Trophoblast cell (in vitro differentiated cells and primary cell): ENCODE results near the gene WIZ.

ENCODE experiments used
- DNase-seq, 2 donors: peaks; one replicate each; pipeline ENCODE4 v3.0.0-alpha.2; 2016
- H2AFZ ChIP-seq: 2 replicates; pipeline ENCODE4 v1.6.1; 2013; ENCODE audit warnings: low read length, moderate library complexity, mild to moderate bottlenecking; ENCODE audit not compliant: insufficient read depth, poor library complexity
- H2AK5ac ChIP-seq: 2 replicates; pipeline ENCODE4 v1.6.1; 2013; ENCODE audit warnings: mild to moderate bottlenecking, low read length
- H2BK120ac ChIP-seq: 2 replicates; pipeline ENCODE4 v1.6.1; 2013; ENCODE audit warnings: low read length, mild to moderate bottlenecking, moderate library complexity; ENCODE audit not compliant: insufficient read depth, poor library complexity
- H2BK12ac ChIP-seq: 2 replicates; pipeline ENCODE4 v1.6.1; 2013; ENCODE audit warnings: mild to moderate bottlenecking, low read length, moderate library complexity
- H2BK5ac ChIP-seq: 2 replicates; pipeline ENCODE4 v1.6.1; 2013; ENCODE audit warnings: low read length, low read depth, moderate library complexity, mild to moderate bottlenecking; ENCODE audit not compliant: poor library complexity
- H3K14ac ChIP-seq: 2 replicates; pipeline ENCODE4 v1.6.1; 2013; ENCODE audit warnings: mild to moderate bottlenecking, low read length
- H3K18ac ChIP-seq: 2 replicates; pipeline ENCODE4 v1.6.1; 2013; ENCODE audit warnings: mild to moderate bottlenecking, low read length
- H3K23ac ChIP-seq: 2 replicates; pipeline ENCODE4 v1.6.1; 2013; ENCODE audit warnings: low read length
- H3K27ac ChIP-seq: 2 replicates; pipeline ENCODE4 v1.5.1; 2013; ENCODE audit warnings: low read depth, mild to moderate bottlenecking, inconsistent platforms, low read length, moderate library complexity
- H3K27me3 ChIP-seq: 2 replicates; pipeline ENCODE4 v1.6.1; 2013; ENCODE audit warnings: inconsistent platforms, mild to moderate bottlenecking, low read length, moderate library complexity; ENCODE audit not compliant: insufficient read depth
- H3K36me3 ChIP-seq, 2 experiments: 1 replicate in 1 of 2; 2 replicates in 1 of 2; pipeline ENCODE4 v1.6.1; 2013; ENCODE audit warnings: low read length in 2 of 2, mild to moderate bottlenecking in 2 of 2, moderate library complexity in 1 of 2; ENCODE audit not compliant: insufficient read depth in 2 of 2, control insufficient read depth in 1 of 2
- H3K4ac ChIP-seq: 2 replicates; pipeline ENCODE4 v1.6.1; 2013; ENCODE audit warnings: low read depth, mild to moderate bottlenecking, low read length, moderate library complexity
- H3K4me1 ChIP-seq, 2 experiments: 1 replicate in 1 of 2; 2 replicates in 1 of 2; pipeline ENCODE4 v1.6.1; 2013; ENCODE audit warnings: low read length in 2 of 2, mild to moderate bottlenecking in 2 of 2, moderate library complexity in 1 of 2; ENCODE audit not compliant: insufficient read depth in 2 of 2, control insufficient read depth in 1 of 2
- H3K4me2 ChIP-seq: 2 replicates; pipeline ENCODE4 v1.6.1; 2013; ENCODE audit warnings: inconsistent platforms, mild to moderate bottlenecking, low read length, moderate library complexity
- H3K4me3 ChIP-seq: 2 replicates; pipeline ENCODE4 v1.5.1; 2013; ENCODE audit warnings: mild to moderate bottlenecking, low read depth, low read length, inconsistent platforms
- H3K79me1 ChIP-seq: one replicate; pipeline ENCODE4 v1.6.1; 2013; ENCODE audit warnings: low read length
- H3K79me2 ChIP-seq: 2 replicates; pipeline ENCODE4 v1.6.1; 2013; ENCODE audit warnings: low read length, mild to moderate bottlenecking; ENCODE audit not compliant: control insufficient read depth, insufficient read depth, poor library complexity
- H3K9ac ChIP-seq: 2 replicates; pipeline ENCODE4 v1.6.1; 2013; ENCODE audit warnings: mild to moderate bottlenecking, low read length
- H3K9me3 ChIP-seq: 2 replicates; pipeline ENCODE4 v1.6.1; 2013; ENCODE audit warnings: low read depth, mild to moderate bottlenecking, control low read depth, inconsistent platforms, low read length; ENCODE audit not compliant: insufficient read depth
- H4K12ac ChIP-seq: 2 replicates; pipeline ENCODE4 v1.6.1; 2013; ENCODE audit warnings: low read depth, mild to moderate bottlenecking, low read length, moderate library complexity
- H4K8ac ChIP-seq: 2 replicates; pipeline ENCODE4 v1.6.1; 2013; ENCODE audit warnings: low read depth, mild to moderate bottlenecking, low read length, moderate library complexity
- H4K91ac ChIP-seq: one replicate; pipeline ENCODE4 v1.6.1; 2013; ENCODE audit warnings: low read depth, mild to moderate bottlenecking, low read length, moderate library complexity
- WGBS: extraction: QIAGEN DNeasy Blood & Tissue Kit; methylation state at CpG from one replicate; pipeline ENCODE4 v1.1.7; 2013; ENCODE audit warnings: missing lambda C conversion rate; ENCODE audit not compliant: insufficient read length, insufficient coverage; ENCODE audit errors: extremely low coverage; 5-methylcytosine and 5-hydroxymethylcytosine counted together

WIZ gene

DNA sequence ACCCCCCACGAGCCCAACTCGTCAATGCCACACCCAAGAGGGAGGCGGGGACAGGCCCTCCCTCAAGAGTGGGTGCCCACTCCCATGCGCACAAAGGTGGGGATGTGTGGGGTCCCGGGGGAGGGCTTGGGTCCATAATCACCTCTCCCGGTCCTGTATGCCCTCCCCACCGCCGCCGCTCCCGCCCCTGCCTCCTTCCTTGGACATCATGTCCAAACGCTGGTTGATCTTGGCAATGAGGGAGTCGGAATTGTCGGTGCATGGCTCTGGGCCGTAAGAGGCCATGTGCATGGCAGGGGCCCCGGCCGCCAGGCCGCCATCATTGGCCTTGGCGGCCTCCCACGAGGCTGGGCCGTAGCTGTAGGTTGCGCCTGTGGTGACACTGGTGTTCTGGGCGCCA is 76.1 kb downstream of the WIZ start:
- Histone ChIP-seq H3K79me1 (peaks cover 1% of the 10 kb centered on the region), H3K4me2 (no peak overlapping the region), H3K27ac (no peak overlapping the region), H3K4me1 (peaks cover 2 to 12% of the 10 kb centered on the region in 2 experiments), H2AFZ (no peak overlapping the region), H3K9me3 (peaks cover 2% of the 10 kb centered on the region), H3K18ac (no peak overlapping the region), H3K9ac (no peak overlapping the region), H3K4ac (peak overlapping the region; percentile 5), H2AK5ac (no peak overlapping the region), H3K23ac (no peak overlapping the region), H3K4me3 (no peak overlapping the region), H3K36me3 (peaks cover 57 to 59% of the 10 kb centered on the region in 2 experiments), H4K8ac (no peak overlapping the region), H3K14ac (no peak overlapping the region), H2BK12ac (no peak overlapping the region), H2BK5ac (no peak overlapping the region), H4K91ac (no peak overlapping the region), H3K27me3 (no peaks in the 10 kb centered on the region), H4K12ac (no peak overlapping the region), H3K79me2 (peaks cover 24% of the 10 kb centered on the region), H2BK120ac (no peak overlapping the region)
- no peak for DNase-seq
- no CpG with 5 or more reads among the region's 22 CpGs for WGBS

DNA sequence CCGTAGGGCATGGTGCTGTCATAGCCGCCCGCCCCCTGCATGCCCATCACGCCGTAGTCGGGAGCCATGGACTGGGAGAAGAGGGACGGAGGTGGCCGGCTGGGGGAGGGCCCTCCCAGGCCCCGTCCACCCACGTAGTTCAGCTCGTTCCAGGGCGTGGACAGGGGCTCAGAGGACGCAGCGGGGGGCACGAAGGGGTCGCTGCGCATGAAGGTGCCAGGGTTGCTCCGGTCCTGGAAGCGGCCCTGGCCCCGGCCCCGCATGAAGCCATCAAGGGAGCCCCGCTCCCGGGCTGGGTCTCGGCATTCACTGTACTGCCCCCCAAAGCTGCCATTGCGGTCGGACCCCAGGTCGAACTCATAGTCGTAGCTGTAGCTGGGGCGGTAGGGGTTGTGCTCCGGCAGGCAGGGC is 76.9 kb downstream of the WIZ start:
- Histone ChIP-seq H4K8ac (no peak overlapping the region), H3K79me1 (no peaks in the 10 kb centered on the region), H3K18ac (no peak overlapping the region), H4K91ac (no peak overlapping the region), H2BK12ac (no peak overlapping the region), H3K9me3 (peaks cover 2% of the 10 kb centered on the region), H2BK120ac (no peak overlapping the region), H3K4me3 (no peak overlapping the region), H3K4me1 (peaks cover 2 to 10% of the 10 kb centered on the region in 2 experiments), H3K36me3 (peaks cover 65 to 67% of the 10 kb centered on the region in 2 experiments), H3K9ac (no peak overlapping the region), H3K23ac (no peak overlapping the region), H3K4me2 (no peak overlapping the region), H3K27ac (no peak overlapping the region), H2BK5ac (no peak overlapping the region), H2AFZ (no peak overlapping the region), H2AK5ac (no peak overlapping the region), H3K4ac (no peak overlapping the region), H4K12ac (no peak overlapping the region), H3K79me2 (peaks cover 19% of the 10 kb centered on the region), H3K27me3 (no peaks in the 10 kb centered on the region), H3K14ac (no peak overlapping the region)
- no peak for DNase-seq
- no CpG with 5 or more reads among the region's 30 CpGs for WGBS

DNA sequence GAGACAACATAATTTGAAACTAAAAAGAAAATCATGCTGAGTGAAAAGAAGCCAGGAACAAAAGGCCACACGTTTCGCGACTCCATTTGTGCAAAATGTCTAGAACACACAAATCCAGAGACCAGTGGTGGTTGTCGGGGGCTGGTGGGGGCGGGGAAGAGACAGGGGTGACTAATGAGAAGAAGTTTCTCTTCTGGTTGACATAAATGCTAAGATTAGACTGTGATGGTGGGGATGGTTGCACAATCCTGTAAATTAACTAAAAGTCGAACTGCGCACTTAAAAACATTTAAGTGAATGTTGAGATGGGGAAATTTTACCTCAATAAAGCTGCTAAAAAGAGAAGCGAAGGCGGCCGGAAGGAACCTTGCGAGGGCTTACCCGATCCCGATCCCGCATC is 77.3 kb downstream of the WIZ start:
- no peak overlapping the region for H3K18ac ChIP-seq
- peaks cover 2% of the 10 kb centered on the region for H3K9me3 ChIP-seq
- no peak overlapping the region for H3K9ac ChIP-seq
- H3K23ac ChIP-seq: no peak overlapping the region
- H2BK5ac ChIP-seq: no peak overlapping the region
- H3K4me3 ChIP-seq: no peak overlapping the region
- H3K27ac ChIP-seq: no peak overlapping the region
- H3K36me3 ChIP-seq: peaks cover 69 to 70% of the 10 kb centered on the region in 2 experiments
- H4K91ac ChIP-seq: no peak overlapping the region
- no peak overlapping the region for H3K4ac ChIP-seq
- H2BK12ac ChIP-seq: no peak overlapping the region
- H3K14ac ChIP-seq: no peak overlapping the region
- H3K4me1 ChIP-seq: peaks cover 2 to 6% of the 10 kb centered on the region in 2 experiments
- H2BK120ac ChIP-seq: no peak overlapping the region
- no peak for DNase-seq
- no CpG with 5 or more reads among the region's 14 CpGs for whole genome bisulfite sequencing
- H4K8ac ChIP-seq: no peak overlapping the region
- no peaks in the 10 kb centered on the region for H3K79me1 ChIP-seq
- no peak overlapping the region for H3K4me2 ChIP-seq
- H2AK5ac ChIP-seq: no peak overlapping the region
- H4K12ac ChIP-seq: no peak overlapping the region
- H3K79me2 ChIP-seq: peaks cover 15% of the 10 kb centered on the region
- H3K27me3 ChIP-seq: no peaks in the 10 kb centered on the region
- no peak overlapping the region for H2AFZ ChIP-seq

DNA sequence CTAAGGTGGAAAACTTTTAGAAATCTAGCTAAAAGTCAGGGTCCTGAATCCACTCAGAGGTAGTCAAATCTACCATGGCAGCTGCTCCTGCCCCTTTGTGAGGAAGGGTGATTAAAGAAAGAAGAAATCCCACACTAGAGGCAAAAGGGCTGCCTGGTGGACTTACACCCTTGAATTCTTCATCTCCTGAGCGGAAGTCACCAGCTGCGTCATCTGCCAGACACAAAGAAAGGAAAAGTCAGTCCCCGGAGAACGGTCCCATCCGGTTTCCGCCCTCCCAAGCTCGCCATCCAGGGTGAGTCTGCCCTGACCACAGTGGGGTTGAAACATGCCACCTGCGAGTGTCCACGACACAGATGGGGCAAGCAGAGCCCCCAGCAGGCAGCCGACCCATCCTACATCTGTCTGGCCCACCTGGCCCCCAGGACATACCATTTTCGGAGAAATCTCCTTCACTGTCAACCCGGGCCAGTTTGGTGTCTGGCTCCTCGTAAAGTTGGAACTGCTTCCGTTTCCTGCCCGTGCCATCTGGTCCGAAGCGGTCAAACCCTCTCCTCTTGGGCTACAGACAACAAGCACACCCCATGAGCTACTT is 77.9 kb downstream of the WIZ start:
- Histone ChIP-seq H2BK5ac (no peak overlapping the region), H2AK5ac (no peak overlapping the region), H3K9ac (no peak overlapping the region), H3K79me1 (no peaks in the 10 kb centered on the region), H3K23ac (no peak overlapping the region), H3K4me3 (no peak overlapping the region), H3K4me2 (no peak overlapping the region), H2BK12ac (no peak overlapping the region), H3K4ac (no peak overlapping the region), H2BK120ac (no peak overlapping the region), H3K27me3 (no peaks in the 10 kb centered on the region), H3K4me1 (peaks cover 0 to 2% of the 10 kb centered on the region in 2 experiments), H2AFZ (no peak overlapping the region), H4K8ac (no peak overlapping the region), H4K91ac (no peak overlapping the region), H3K14ac (no peak overlapping the region), H3K9me3 (peaks cover 2% of the 10 kb centered on the region), H3K27ac (no peak overlapping the region), H3K79me2 (peaks cover 12% of the 10 kb centered on the region), H3K36me3 (peaks cover 73 to 75% of the 10 kb centered on the region in 2 experiments), H3K18ac (no peak overlapping the region), H4K12ac (no peak overlapping the region)
- no peak for DNase-seq
- WGBS: no CpG with 5 or more reads among the region's 17 CpGs
